HG03457 (cell line): ENCODE data around the gene TENT5C.

Source experiments
- ATAC-seq: cut with Tn5 transposase; IDR thresholded peaks from one replicate; pipeline ENCODE4 v1.9.1; 2021; ENCODE audit warnings: moderate number of reproducible peaks; ENCODE audit not compliant: unreplicated experiment

Gene TENT5C

DNA sequence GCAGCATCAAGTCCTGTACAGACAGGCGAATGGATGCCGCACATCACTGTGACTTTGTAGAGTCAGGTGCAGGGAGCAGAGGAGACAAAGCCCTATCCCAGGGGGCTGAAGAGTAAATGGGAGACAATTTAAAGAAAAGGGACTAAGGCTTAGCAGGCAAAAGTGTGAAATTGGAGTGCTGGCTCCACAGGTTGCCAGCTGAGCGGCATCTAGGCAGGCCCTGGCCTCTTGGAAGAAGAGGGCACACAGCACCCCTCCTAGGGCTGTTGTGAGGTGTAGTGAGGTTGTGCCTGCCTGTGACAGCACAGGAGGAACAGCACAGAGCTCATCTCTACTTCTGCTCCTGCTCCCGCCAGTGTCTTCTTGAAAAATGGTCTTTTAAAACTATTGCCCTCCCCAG is 47.3 kb downstream of the TENT5C start:
- ATAC-seq: no peak

- ATAC-seq: peak; percentile 4
These were observed 48.1 kb downstream of the TENT5C start for GRCh38 chr1:117653732-117654492.

DNA sequence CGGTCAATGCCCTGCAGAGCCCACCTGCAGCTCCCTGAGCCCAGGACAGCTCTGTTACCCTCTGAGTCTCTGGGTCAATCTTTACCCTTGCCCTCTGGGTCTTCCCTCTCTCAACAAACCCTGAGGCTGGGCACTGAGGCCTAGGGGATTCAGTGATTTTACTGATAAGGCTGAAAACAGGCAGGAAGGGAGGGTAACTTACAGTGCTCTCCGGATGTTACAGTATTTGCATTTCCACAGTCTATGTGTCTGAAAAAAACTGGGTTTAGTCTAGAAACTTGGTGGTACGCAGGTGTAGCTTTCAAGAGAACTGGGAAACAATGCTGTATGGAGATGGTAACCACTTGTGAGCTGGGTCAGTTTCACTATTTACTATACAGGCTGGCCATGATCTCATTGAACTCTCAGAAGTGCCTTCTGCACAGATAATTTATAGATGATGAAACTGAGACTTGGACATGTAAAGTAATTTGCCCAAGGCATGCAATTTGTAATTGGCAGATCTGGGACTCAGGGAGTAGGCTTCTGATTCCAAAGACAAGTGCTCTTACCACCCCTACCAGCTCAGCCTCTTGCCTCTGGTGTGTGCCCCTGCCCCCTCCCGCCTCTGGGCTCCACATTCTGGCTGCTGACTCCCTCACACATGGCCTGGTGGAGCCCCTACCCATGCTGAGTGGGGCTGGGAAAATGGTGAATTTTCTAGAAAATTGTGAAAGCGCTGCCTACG is 48.8 kb downstream of the TENT5C start:
- ATAC-seq: peak; percentile 83

GRCh38 chr1:117655220-117655577 is 49.4 kb downstream of the TENT5C start:
- ATAC-seq: no peak

DNA sequence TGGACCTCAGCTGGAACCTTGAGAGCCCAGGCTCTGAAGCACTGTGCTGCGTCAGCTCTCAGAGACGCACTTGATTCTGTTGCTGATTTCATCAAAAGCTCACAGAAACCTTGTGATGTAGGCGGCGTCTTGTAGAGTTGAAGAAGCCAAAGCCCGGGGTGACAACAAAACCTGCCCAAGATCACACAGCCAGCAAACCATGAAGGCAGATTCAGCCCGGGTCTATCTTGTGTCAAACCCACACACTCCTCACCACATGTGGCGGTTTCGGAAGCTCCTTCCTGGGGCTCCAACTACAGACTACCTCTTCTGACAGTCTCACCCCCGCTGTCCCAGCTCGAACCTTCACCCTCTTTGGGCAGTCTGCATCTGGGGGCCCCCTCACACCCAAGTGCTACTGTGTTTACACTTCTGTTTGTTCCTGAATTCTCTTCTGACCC is 50.4 kb downstream of the TENT5C start:
- ATAC-seq: peak; percentile 37

- no peak for ATAC-seq
These were observed 51.2 kb downstream of the TENT5C start for GRCh38 chr1:117657031-117657430.

GRCh38 chr1:117657949-117658660 is 52.3 kb downstream of the TENT5C start:
- ATAC-seq: no peak

- ATAC-seq: no peak
These were observed 52.8 kb downstream of the TENT5C start for GRCh38 chr1:117658676-117659075.

- no peak for ATAC-seq
These were observed 53.9 kb downstream of the TENT5C start for GRCh38 chr1:117659550-117660270.

DNA sequence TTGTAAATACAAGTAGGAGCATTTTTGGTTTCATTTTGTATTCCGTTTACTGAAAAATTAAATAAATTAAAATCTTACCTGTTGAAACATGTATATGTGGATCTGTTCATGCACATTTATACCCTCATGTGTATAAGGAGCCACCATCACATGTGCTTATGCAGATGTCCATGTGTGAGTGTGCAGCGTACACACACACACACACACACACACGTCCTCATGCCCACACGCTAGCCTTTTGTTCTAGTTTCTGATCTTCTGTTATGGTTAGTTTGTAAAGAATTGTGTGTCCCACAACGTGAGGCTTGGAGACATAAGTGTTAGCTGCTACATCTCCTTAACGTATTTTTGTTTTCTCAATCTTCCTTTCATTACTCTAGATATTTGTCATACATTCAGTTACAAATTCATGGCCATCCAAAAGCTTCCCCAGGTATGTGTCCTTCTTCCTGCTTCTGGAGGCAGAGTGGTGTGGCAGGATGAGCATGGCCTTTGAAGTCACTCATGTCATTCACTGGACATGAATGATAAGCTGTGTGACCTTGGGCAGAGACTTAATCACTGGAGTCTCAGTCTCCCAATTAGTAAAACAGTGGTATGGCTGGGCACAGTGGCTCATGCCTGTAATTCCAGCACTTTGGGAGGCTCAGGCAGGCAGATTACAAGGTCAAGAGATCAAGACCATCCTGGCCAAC is 54.6 kb downstream of the TENT5C start:
- ATAC-seq: no peak

GRCh38 chr1:117661027-117661426 is 55.2 kb downstream of the TENT5C start:
- no peak for ATAC-seq

- no peak for ATAC-seq
These were observed 56.8 kb downstream of the TENT5C start for GRCh38 chr1:117662667-117663066.

DNA sequence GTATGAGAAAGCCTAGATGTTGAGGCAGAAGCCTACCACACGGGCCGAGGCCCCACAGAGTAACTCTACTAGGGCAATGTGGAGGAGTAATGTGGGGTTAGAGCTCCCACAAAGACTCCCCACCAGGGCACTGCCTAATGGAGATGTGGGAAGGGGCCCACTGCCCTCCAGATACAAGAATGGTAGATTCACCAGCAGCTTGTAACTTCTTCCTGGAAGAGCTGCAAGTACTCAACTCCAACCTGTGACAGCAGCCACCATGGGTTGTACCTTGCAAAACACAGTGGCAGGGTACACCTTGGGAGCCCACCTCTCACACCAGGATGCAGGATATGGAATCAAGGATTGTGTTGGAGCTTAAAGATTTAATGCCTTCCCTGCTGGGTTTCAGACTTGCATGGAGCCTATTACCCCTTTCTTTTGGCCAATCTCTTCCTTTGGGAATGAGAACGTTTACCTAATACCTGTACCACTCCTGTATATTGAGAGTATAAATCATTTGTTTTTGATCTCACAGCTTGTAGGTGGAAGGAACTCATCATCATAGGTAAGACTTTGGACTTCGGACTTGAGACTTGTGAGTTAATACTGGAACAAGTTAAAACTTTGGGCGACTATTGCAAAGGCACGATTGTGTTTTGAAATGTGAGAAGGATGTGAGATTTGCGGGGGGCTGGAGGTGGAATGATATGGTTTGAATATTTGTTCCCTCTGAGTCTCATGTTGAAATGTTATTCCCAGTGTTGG is 57.5 kb downstream of the TENT5C start:
- ATAC-seq: no peak

- ATAC-seq: peak; percentile 96
These were observed 58.5 kb downstream of the TENT5C start for GRCh38 chr1:117664314-117664713.

- no peak for ATAC-seq
These were observed 59.9 kb downstream of the TENT5C start for GRCh38 chr1:117665556-117666270.

GRCh38 chr1:117669572-117669971 is 63.7 kb downstream of the TENT5C start:
- ATAC-seq: no peak

- ATAC-seq: no peak
These were observed 65.3 kb downstream of the TENT5C start for GRCh38 chr1:117670976-117671780.

DNA sequence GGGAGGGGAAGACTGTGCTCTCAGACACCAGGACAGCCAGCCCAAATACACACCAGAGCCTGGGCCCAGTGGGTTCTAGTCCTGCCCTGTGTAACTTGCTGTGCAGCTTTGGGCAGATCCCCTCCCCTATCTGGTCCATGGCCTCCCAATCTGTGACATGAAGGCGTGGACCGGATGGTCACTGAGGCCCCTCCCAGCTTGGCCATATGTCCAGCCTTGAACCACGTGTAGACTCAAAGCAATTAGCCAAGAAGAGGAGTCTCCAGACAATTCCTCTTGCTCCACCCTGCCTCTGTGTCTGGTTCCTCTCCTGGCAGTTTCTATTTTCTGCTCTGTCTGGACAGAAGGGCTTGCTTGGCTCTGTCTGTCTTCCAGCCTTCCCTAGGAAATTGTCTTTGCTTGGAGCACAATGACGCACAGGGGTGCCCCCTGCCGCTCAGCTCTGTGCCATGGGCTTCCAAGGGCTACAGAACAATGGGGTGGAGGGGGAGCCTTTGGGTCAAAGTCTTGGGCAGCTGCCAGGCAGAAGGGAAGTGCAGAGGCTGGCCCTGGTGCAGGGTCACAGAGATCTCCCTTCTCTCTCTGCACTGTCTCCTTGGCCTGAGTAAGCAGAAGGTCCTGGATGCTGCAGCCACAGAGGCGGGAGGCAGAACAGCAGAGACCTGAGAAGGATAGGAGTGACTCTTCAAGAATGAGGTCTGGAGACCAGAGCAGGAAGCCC is 66.1 kb downstream of the TENT5C start:
- ATAC-seq: no peak
